GM23338 (cell line): ENCODE results near the gene MAPKAPK3. TPM values are rescaled to one million over a fixed set of nuclear protein-coding genes. Genes with fewer than 3 reads are reported as not detected.

Experiments used
- ATAC-seq: fragments of 200-7000 bp; cut with Tn5 transposase; 3 replicates; pipeline ENCODE4 v1.9.1; 2020
- DNase-seq: peaks from one replicate; pipeline ENCODE4 v3.0.0-alpha.2; 2015; ENCODE audit warnings: low spot score
- H2AFZ ChIP-seq: fragments of 200-600 bp; sonication (generic); 2 replicates; pipeline ENCODE4 v1.8.0; 2016; ENCODE audit warnings: antibody characterized with exemption, mild to moderate bottlenecking, moderate library complexity
- H3F3A ChIP-seq: fragments of 200-600 bp; sonication (generic); replicated peaks from 2 replicates; pipeline ENCODE4 v1.8.0; 2017; ENCODE audit warnings: antibody characterized with exemption, mixed run types, low read depth
- H3K27ac ChIP-seq: fragments of 200-600 bp; sonication (generic); 2 replicates; pipeline ENCODE4 v1.6.1; 2016; ENCODE audit warnings: low read depth
- H3K27me3 ChIP-seq: fragments of 200-600 bp; sonication (generic); 2 replicates; pipeline ENCODE4 v1.8.0; 2016; ENCODE audit warnings: mild to moderate bottlenecking, mixed run types, moderate library complexity; ENCODE audit not compliant: insufficient read depth
- H3K36me3 ChIP-seq: fragments of 200-600 bp; sonication (generic); 2 replicates; pipeline ENCODE4 v1.8.0; 2016; ENCODE audit warnings: mild to moderate bottlenecking; ENCODE audit not compliant: insufficient read depth
- H3K4me1 ChIP-seq: fragments of 200-600 bp; sonication (generic); 2 replicates; pipeline ENCODE4 v1.8.0; 2016; ENCODE audit warnings: mild to moderate bottlenecking, moderate library complexity; ENCODE audit not compliant: insufficient read depth
- H3K4me2 ChIP-seq: fragments of 200-600 bp; sonication (generic); 2 replicates; pipeline ENCODE4 v1.7.1; 2017; ENCODE audit warnings: mixed run types
- H3K4me3 ChIP-seq: fragments of 200-600 bp; sonication (generic); 2 replicates; pipeline ENCODE4 v1.6.1; 2016; ENCODE audit warnings: mixed run types
- H3K79me2 ChIP-seq: fragments of 200-600 bp; sonication (generic); replicated peaks from 2 replicates; pipeline ENCODE4 v1.8.0; 2017; ENCODE audit warnings: mild to moderate bottlenecking; ENCODE audit not compliant: insufficient read depth
- H3K9me2 ChIP-seq: fragments of 200-600 bp; sonication (generic); 2 replicates; pipeline ENCODE4 v1.8.0; 2017; ENCODE audit not compliant: insufficient read depth
- H4K20me1 ChIP-seq: fragments of 200-600 bp; sonication (generic); replicated peaks from 2 replicates; pipeline ENCODE4 v1.8.0; 2017; ENCODE audit warnings: mild to moderate bottlenecking; ENCODE audit not compliant: insufficient read depth
- H3K27ac Mint-ChIP-seq: 2 replicates; pipeline ENCODE4 v1.8.0; 2020; ENCODE audit warnings: inconsistent platforms, mild to moderate bottlenecking, moderate library complexity, mixed read lengths
- H3K27me3 Mint-ChIP-seq: 3 replicates; pipeline ENCODE4 v1.8.0; 2022; ENCODE audit warnings: low read depth, mild to moderate bottlenecking, moderate library complexity, mixed read lengths, inconsistent platforms; ENCODE audit not compliant: insufficient read depth, poor library complexity
- H3K36me3 Mint-ChIP-seq: 3 replicates; pipeline ENCODE4 v1.8.0; 2021; ENCODE audit warnings: low read depth, mild to moderate bottlenecking, inconsistent platforms, moderate library complexity, mixed read lengths
- H3K4me1 Mint-ChIP-seq: 3 replicates; pipeline ENCODE4 v1.8.0; 2020; ENCODE audit warnings: mild to moderate bottlenecking, inconsistent platforms, mixed read lengths
- H3K4me3 Mint-ChIP-seq: 3 replicates; pipeline ENCODE4 v1.8.0; 2021; ENCODE audit warnings: moderate library complexity, mild to moderate bottlenecking, inconsistent platforms, mixed read lengths
- H3K9me3 Mint-ChIP-seq: 3 replicates; pipeline ENCODE4 v1.8.0; 2020; ENCODE audit warnings: moderate library complexity, mild to moderate bottlenecking, inconsistent platforms, mixed read lengths
- CTCF ChIP-seq, 2 experiments: fragments of 200-600 bp in 1 of 2; sonication (generic) in 1 of 2; conservative IDR thresholded peaks; 2 replicates each; pipeline versions ENCODE4 v1.5.1 to v1.6.1; 2016 to 2017; ENCODE audit warnings: antibody characterized with exemption in 2 of 2, low read depth in 2 of 2, mild to moderate bottlenecking in 2 of 2, moderate library complexity in 1 of 2
- ETS1 ChIP-seq: IDR thresholded peaks from 2 replicates; pipeline ENCODE4 v1.6.1; 2016; ENCODE audit warnings: antibody characterized with exemption
- EZH2 ChIP-seq: fragments of 200-600 bp; sonication (generic); IDR thresholded peaks from one replicate; pipeline ENCODE4 v1.8.0; 2017; ENCODE audit warnings: antibody characterized with exemption, mild to moderate bottlenecking, low read depth; ENCODE audit not compliant: unreplicated experiment
- EZH2phosphoT487 ChIP-seq: fragments of 200-600 bp; sonication (generic); IDR thresholded peaks from one replicate; pipeline ENCODE4 v1.8.1; 2018; ENCODE audit warnings: antibody characterized with exemption; ENCODE audit not compliant: unreplicated experiment
- JUNB ChIP-seq: IDR thresholded peaks from one replicate; pipeline ENCODE4 v1.6.1; 2016; ENCODE audit warnings: antibody characterized with exemption; ENCODE audit not compliant: unreplicated experiment
- POLR2AphosphoS5 ChIP-seq: IDR thresholded peaks from 2 replicates; pipeline ENCODE4 v1.6.1; 2016; ENCODE audit warnings: antibody characterized with exemption, low read depth
- REST ChIP-seq: IDR thresholded peaks from one replicate; pipeline ENCODE4 v1.6.1; 2018; ENCODE audit warnings: antibody characterized with exemption; ENCODE audit not compliant: unreplicated experiment
- ZNF114 ChIP-seq: fragments of 250-450 bp; sonication (Bioruptor Pico); IDR thresholded peaks from 2 replicates; pipeline ENCODE4 v1.5.0; 2020; ENCODE audit warnings: mild to moderate bottlenecking, moderate library complexity
- ZNF331 ChIP-seq: fragments of 250-450 bp; sonication (Bioruptor Pico); IDR thresholded peaks from 2 replicates; pipeline ENCODE4 v1.5.0; 2020; ENCODE audit warnings: low read depth, mild to moderate bottlenecking, moderate library complexity
- ZNF462 ChIP-seq: fragments of 250-450 bp; sonication (Bioruptor Pico); IDR thresholded peaks from 2 replicates; pipeline ENCODE4 v1.5.0; 2020; ENCODE audit warnings: mild to moderate bottlenecking, moderate library complexity
- polyA plus RNA-seq: library from polyadenylated mRNA; unstranded; fragments of >200 nt; fragmentation: Nextera tagmentation; extraction: Ambion mirVana; gene quantifications from 2 replicates; pipeline ENCODE4 v1.2.1, GENCODE V29; 2016
- total RNA-seq: library from RNA; depleted of rRNA; stranded (reverse); fragments of >200 nt; shearing (Covaris generic); gene quantifications from 2 replicates; pipeline ENCODE4 v1.2.3, GENCODE V29; 2014

The MAPKAPK3 gene
- total and polyA plus RNA-seq, 2 experiments from 2014 or later, result 16.5 to 51.1 TPM

GRCh38 chr3:50573566-50574443 is 43.1 kb upstream of the MAPKAPK3 start:
- Mint-ChIP-seq H3K4me3 (no peak overlapping the region; the same call in 2 of the 3 replicates), H3K36me3 (no peaks in the 10 kb centered on the region), H3K4me1 (0 out of 3 replicates have a peak, but pooled peaks cover 2% of the 10 kb centered on the region), H3K27ac (no peak overlapping the region), H3K27me3 (peaks cover 3% of the 10 kb centered on the region), H3K9me3 (no peaks in the 10 kb centered on the region)
- Histone ChIP-seq H3F3A (peaks cover 10% of the 10 kb centered on the region), H3K4me1 (no peaks in the 10 kb centered on the region; the same call in 1 of the 2 replicates), H3K79me2 (peaks cover 7% of the 10 kb centered on the region; the same call in 1 of the 2 replicates), H4K20me1 (no peaks in the 10 kb centered on the region), H3K4me3 (no peak overlapping the region), H3K36me3 (no peaks in the 10 kb centered on the region), H3K9me2 (no peaks in the 10 kb centered on the region), H3K27ac (no peak overlapping the region), H3K4me2 (no peak overlapping the region), H2AFZ (no peak overlapping the region), H3K27me3 (no peaks in the 10 kb centered on the region)
- no peak for TF ChIP-seq ZNF462 (CRISPR knock-in tag)
- no peak for TF ChIP-seq ZNF114
- no peak for TF ChIP-seq ZNF331 (CRISPR knock-in tag)
- no peak; a peak in 1 of 4 replicates for TF ChIP-seq CTCF (conservative IDR thresholded peaks at IDR 0.05; ENCODE audit: low read depth in 2 of 2)
- no peak for TF ChIP-seq JUNB
- TF ChIP-seq EZH2, result no peak
- TF ChIP-seq ETS1, result no peak
- no peak for TF ChIP-seq EZH2phosphoT487
- no peak for TF ChIP-seq POLR2AphosphoS5
- TF ChIP-seq REST, result no peak
- ATAC-seq (no peak), DNase-seq (no peak)
